Tibial artery (tissue), 4 donors: Measurements from ENCODE around the gene SEPTIN10.
"Not testable (repeated sequence)": the region's sequence is repeated elsewhere in the genome, so short reads cannot be mapped to it uniquely, and the experiment has no call there.

Experiments
- DNase-seq, 2 donors: peaks; one replicate each; pipeline ENCODE4 v3.0.0-alpha.2; 2019
- H3K27ac ChIP-seq, 2 donors: fragments of 200-600 bp; sonication (generic) in 1 of 2; 1 replicate in 1 of 2; 2 replicates in 1 of 2; pipeline ENCODE4 v1.5.1; 2018 to 2019; ENCODE audit warnings: mild to moderate bottlenecking in 1 of 2
- H3K27me3 ChIP-seq, 2 donors: fragments of 200-600 bp; sonication (generic) in 1 of 2; one replicate each; pipeline versions ENCODE4 v1.5.1 to v1.6.0; 2016 to 2019
- H3K36me3 ChIP-seq, 3 donors: fragments of 200-600 bp; sonication (generic) in 2 of 3; one replicate each; pipeline ENCODE4 v1.5.1; 2016 to 2019; ENCODE audit warnings: mild to moderate bottlenecking in 2 of 3
- H3K4me1 ChIP-seq, 4 donors: fragments of 200-600 bp; sonication (generic) in 2 of 4; 1 replicate in 3 of 4; 2 replicates in 1 of 4; pipeline ENCODE4 v1.5.1; 2016 to 2019
- H3K4me3 ChIP-seq, 2 donors: fragments of 200-600 bp; sonication (generic) in 1 of 2; 1 replicate in 1 of 2; 2 replicates in 1 of 2; pipeline ENCODE4 v1.5.1; 2018 to 2019; ENCODE audit warnings: mild to moderate bottlenecking in 2 of 2
- H3K9me3 ChIP-seq, 3 donors: fragments of 200-600 bp; sonication (generic) in 1 of 3; one replicate each; pipeline ENCODE4 v1.5.1; 2016 to 2019
- intact Hi-C: fragments of 100-400 bp; cut with DNase I; formaldehyde crosslinking; loops from one replicate; pipeline ENCODE4 v1.15.0; 2023; ENCODE audit warnings: low total_unique reads
- TF ChIP-seq, protein P1 (sequence below), 2 experiments: fragments of 200-600 bp in 1 of 2; fragments of 450-650 bp in 1 of 2; IDR thresholded peaks; one replicate each; pipeline ENCODE4 v1.5.1; 2017 to 2019; ENCODE audit warnings: antibody characterized with exemption in 2 of 2, mild to moderate bottlenecking in 1 of 2, moderate library complexity in 1 of 2

SEPTIN10 gene

DNA sequence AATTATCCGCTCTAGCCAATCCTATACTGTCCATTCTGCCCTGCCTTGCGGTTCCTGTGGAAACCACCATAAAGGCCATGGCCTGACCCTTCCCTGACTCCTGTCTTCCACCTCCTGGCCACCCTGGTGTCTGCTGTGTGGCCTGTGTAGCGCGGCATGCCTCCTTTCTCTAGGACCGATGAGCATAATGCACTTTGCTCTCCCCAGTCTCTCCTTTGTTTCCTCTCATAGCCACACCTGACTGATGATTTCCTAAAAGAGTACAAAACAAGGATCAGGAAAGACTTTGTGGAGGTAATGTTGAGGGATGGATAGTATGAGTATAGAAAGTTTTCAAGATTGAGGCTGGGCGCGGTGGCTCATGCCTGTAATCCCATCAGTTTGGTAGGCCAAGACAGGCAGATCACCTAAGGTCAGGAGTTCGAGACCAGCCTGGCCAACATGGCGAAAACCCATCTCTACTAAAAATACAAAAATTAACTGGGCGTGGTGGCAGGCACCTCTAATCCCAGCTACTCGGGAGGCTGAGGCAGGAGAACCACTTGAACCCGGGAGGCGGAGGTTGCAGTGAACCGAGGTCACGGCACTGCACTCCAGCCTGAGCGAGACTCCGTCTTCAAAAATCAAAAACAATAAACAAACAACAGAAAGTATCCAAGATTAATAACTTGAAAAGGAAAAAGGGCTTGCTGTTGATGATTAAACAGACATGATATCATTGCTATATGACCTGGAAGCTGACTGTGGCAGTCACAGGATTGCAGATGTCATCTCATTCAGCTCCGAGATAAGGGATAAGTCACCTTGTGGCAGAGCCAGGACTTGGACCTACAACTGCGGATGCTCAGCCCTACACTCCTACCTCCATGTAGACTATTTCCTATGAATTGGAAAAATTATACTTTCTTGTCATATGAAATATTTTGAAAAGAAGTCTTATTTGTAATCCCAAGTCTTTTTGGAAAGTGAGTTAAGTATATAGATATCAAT is 17.0 kb upstream of the SEPTIN10 start:
- Histone ChIP-seq H3K27ac (no peak overlapping the region), H3K27me3 (no peaks in the 10 kb centered on the region), H3K9me3 (no peaks in the 10 kb centered on the region), H3K4me1 (no peaks in the 10 kb centered on the region), H3K4me3 (no peak overlapping the region), H3K36me3 (no peaks in the 10 kb centered on the region)
- DNase-seq, result no peak
- TF ChIP-seq, protein P1, sequence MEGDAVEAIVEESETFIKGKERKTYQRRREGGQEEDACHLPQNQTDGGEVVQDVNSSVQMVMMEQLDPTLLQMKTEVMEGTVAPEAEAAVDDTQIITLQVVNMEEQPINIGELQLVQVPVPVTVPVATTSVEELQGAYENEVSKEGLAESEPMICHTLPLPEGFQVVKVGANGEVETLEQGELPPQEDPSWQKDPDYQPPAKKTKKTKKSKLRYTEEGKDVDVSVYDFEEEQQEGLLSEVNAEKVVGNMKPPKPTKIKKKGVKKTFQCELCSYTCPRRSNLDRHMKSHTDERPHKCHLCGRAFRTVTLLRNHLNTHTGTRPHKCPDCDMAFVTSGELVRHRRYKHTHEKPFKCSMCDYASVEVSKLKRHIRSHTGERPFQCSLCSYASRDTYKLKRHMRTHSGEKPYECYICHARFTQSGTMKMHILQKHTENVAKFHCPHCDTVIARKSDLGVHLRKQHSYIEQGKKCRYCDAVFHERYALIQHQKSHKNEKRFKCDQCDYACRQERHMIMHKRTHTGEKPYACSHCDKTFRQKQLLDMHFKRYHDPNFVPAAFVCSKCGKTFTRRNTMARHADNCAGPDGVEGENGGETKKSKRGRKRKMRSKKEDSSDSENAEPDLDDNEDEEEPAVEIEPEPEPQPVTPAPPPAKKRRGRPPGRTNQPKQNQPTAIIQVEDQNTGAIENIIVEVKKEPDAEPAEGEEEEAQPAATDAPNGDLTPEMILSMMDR (IDR thresholded peaks at IDR 0.05), result no peak
- intact Hi-C loops, result no loop called here

DNA sequence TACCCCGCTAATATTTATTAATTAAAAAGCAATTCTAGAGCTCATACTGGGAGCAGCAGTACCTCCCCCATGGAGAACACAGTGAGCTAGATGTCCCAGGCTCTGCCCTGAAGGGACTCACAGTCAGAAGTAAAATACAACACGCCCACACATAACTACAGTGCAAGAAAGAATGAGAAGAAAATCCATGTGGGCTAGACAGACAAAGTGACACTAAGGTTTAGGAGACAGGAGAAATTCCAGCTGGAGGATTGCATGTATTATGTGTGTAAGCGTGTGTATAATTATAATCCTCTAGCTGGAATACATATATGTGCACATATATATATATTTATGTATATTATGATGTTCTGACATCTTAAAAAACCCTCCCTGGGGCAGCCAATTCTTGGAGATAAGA is 16.1 kb upstream of the SEPTIN10 start:
- no peaks in the 10 kb centered on the region for H3K36me3 ChIP-seq
- TF ChIP-seq, protein P1 (IDR thresholded peaks at IDR 0.05), result no peak
- no peak overlapping the region for H3K27ac ChIP-seq
- no peaks in the 10 kb centered on the region for H3K4me1 ChIP-seq
- no peak for DNase-seq
- intact Hi-C loops, result no loop called here
- no peaks in the 10 kb centered on the region for H3K9me3 ChIP-seq
- H3K4me3 ChIP-seq, result no peak overlapping the region
- no peaks in the 10 kb centered on the region for H3K27me3 ChIP-seq

DNA sequence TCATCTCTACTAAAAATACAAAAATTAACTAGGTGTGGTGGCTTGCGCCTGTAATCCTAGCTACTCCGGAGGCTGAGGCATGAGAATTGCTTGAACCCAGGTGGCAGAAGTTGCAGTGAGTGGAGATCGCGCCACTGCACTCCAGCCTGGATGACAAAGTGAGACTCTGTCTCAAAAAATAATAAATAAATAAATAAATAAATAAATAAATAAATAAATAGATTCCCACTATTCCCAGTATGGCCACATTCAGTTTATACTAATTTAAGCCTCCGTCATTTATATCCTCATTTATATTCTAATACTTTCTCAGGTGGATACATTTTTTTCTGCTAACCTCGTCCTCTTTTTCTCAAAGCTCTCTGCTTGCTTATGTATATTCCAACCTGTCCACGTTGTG is 14.6 kb upstream of the SEPTIN10 start:
- H3K4me3 ChIP-seq, H3K4me1 ChIP-seq, DNase-seq, H3K27me3 ChIP-seq, intact Hi-C loops, H3K27ac ChIP-seq, H3K9me3 ChIP-seq, H3K36me3 ChIP-seq: not testable (repeated sequence)

DNA sequence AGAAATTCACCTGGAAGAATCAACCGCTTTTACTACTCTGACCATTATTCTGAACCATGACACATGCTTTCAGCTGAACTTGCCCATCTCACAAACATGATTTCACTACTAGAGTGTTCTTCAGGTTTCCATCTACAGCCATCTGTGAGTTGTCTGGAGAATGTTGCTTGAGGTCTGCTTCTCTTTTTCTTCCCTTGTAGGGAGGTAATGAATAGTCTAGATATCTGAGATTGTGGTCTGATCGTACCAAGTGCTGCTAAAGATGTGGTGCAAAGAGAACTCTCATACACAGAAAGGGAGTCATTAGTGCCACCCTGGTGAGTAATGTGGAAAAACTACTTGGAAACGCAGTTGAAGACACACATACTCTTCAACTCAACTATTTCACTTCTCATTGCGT is 10.6 kb upstream of the SEPTIN10 start:
- Histone ChIP-seq H3K9me3 (no peaks in the 10 kb centered on the region), H3K4me1 (no peaks in the 10 kb centered on the region), H3K36me3 (no peaks in the 10 kb centered on the region), H3K4me3 (no peak overlapping the region), H3K27ac (no peak overlapping the region), H3K27me3 (no peaks in the 10 kb centered on the region)
- TF ChIP-seq, protein P1 (IDR thresholded peaks at IDR 0.05), result no peak
- intact Hi-C loops, result no loop called here
- no peak for DNase-seq

DNA sequence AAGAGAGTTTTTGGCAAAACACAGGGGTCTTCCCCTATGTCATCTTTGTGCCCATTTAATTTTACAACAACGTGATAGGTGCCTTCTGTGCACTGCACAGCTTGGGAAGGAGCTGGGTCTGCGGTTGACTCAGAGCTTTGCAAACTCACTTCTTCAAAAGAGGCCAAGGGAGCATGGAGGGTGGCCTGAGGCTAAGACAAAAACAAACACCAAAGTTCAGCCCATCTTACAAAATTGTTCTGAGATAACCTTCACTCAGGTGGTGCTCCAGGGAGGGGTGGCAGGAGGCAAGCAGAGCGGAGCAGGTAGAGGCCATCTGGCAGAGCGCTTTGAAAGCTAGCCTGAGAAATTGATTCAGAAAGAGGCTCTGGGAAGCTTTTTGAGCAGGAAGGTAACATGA is 10.2 kb upstream of the SEPTIN10 start:
- intact Hi-C loops, result no loop called here
- H3K4me1 ChIP-seq, result no peaks in the 10 kb centered on the region
- H3K9me3 ChIP-seq, result no peaks in the 10 kb centered on the region
- no peak overlapping the region for H3K4me3 ChIP-seq
- H3K27ac ChIP-seq, result no peak overlapping the region
- H3K27me3 ChIP-seq, result no peaks in the 10 kb centered on the region
- no peak for DNase-seq
- H3K36me3 ChIP-seq, result no peaks in the 10 kb centered on the region
- TF ChIP-seq, protein P1 (IDR thresholded peaks at IDR 0.05), result no peak

DNA sequence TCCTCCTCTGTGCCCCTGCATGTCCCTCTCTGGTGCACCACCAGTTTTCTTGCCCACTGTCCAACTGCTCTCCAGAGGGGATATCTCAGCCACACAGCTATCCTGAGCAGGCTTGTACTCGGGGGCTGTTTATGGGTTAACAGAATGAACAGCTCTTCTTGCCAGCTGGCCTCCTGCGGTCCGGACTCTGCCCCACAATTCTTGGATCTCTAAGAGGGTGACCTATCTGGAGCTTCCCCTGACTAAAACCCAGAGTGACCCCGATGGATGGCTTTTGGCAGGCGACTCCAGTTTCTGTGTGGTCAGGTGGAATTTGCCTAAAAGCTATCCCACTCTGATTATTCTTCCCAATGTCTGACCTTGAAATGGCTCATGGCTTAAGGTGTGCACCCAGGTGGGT is 9.5 kb upstream of the SEPTIN10 start:
- DNase-seq, result no peak
- Histone ChIP-seq H3K9me3 (no peaks in the 10 kb centered on the region), H3K27ac (no peak overlapping the region), H3K4me3 (no peak overlapping the region), H3K4me1 (peaks cover 0 to 2% (median 0%) of the 10 kb centered on the region in 4 donors), H3K27me3 (no peaks in the 10 kb centered on the region), H3K36me3 (no peaks in the 10 kb centered on the region)
- intact Hi-C loops, result no loop called here
- TF ChIP-seq, protein P1 (IDR thresholded peaks at IDR 0.05), result no peak
